Lower lobe of right lung (tissue), 2 donors: Measurements from ENCODE around the gene GJC1. TPM values are rescaled to one million over a fixed set of nuclear protein-coding genes. Genes with fewer than 3 reads are reported as not detected.
A peak's percentile ranks its signal among the peaks of the same experiment; 100 is the strongest.

Experiments
- ATAC-seq, 2 donors: fragments of 200-7000 bp; cut with Tn5 transposase; one replicate each; pipeline ENCODE4 v1.9.1; 2020 to 2022; ENCODE audit warnings: mild to moderate bottlenecking in 2 of 2, moderate library complexity in 2 of 2
- DNase-seq: peaks from one replicate; pipeline ENCODE4 v3.0.0-alpha.2; 2020
- H3K27ac ChIP-seq: fragments of 200-600 bp; one replicate; pipeline ENCODE4 v1.8.0; 2022
- H3K27me3 ChIP-seq: fragments of 200-600 bp; one replicate; pipeline ENCODE4 v1.8.0; 2022; ENCODE audit warnings: low read depth
- H3K36me3 ChIP-seq: fragments of 200-600 bp; one replicate; pipeline ENCODE4 v1.8.0; 2022; ENCODE audit warnings: mild to moderate bottlenecking
- H3K4me1 ChIP-seq: fragments of 200-600 bp; one replicate; pipeline ENCODE4 v1.8.0; 2022
- H3K4me3 ChIP-seq: fragments of 200-600 bp; one replicate; pipeline ENCODE4 v1.8.0; 2022; ENCODE audit warnings: mild to moderate bottlenecking
- H3K9me3 ChIP-seq: fragments of 200-600 bp; one replicate; pipeline ENCODE4 v1.8.0; 2022
- CTCF ChIP-seq: fragments of 200-600 bp; IDR thresholded peaks from one replicate; pipeline ENCODE4 v1.8.0; 2022; ENCODE audit warnings: antibody characterized with exemption, mild to moderate bottlenecking
- intact Hi-C: fragments of 100-400 bp; cut with DNase I; formaldehyde crosslinking; loops from one replicate; pipeline ENCODE4 v1.11.0; 2022
- total RNA-seq: library from RNA; stranded (reverse); fragmentation: NEBNext Ultra II Directional; extraction: Animal tissue kit (Norgen Biotek cat#: 25700); gene quantifications from one replicate; pipeline ENCODE4 v1.2.1, GENCODE V29; 2021
- donor health status: DM: no; HTN: yes; CAD: no; lungs with severe emphysema.

Gene GJC1
- total RNA-seq, 1 donor from 2014 or later = 18.4 TPM

- ATAC-seq (no peak), DNase-seq (no peak)
- Histone ChIP-seq H3K27me3 (no peaks in the 10 kb centered on the region), H3K4me1 (no peaks in the 10 kb centered on the region), H3K9me3 (no peaks in the 10 kb centered on the region), H3K27ac (no peak overlapping the region), H3K36me3 (peaks cover 60% of the 10 kb centered on the region), H3K4me3 (no peak overlapping the region)
- intact Hi-C loops = no loop called here
- no peak for TF ChIP-seq CTCF
These were observed 20.5 kb upstream of the GJC1 start for GRCh38 chr17:44850612-44851011.

- no peak overlapping the region for H3K4me3 ChIP-seq
- no peaks in the 10 kb centered on the region for H3K27me3 ChIP-seq
- ATAC-seq (no peak), DNase-seq (no peak)
- H3K9me3 ChIP-seq = no peaks in the 10 kb centered on the region
- H3K4me1 ChIP-seq = no peaks in the 10 kb centered on the region
- no peak overlapping the region for H3K27ac ChIP-seq
- intact Hi-C loops = no loop called here
- TF ChIP-seq CTCF = no peak
- peaks cover 54% of the 10 kb centered on the region for H3K36me3 ChIP-seq
These were observed 19.9 kb upstream of the GJC1 start for GRCh38 chr17:44850025-44850424.

- H3K27me3 ChIP-seq = no peaks in the 10 kb centered on the region
- no peak for ATAC-seq
- H3K27ac ChIP-seq = no peak overlapping the region
- no peak for DNase-seq
- no peak for TF ChIP-seq CTCF
- H3K36me3 ChIP-seq = peaks cover 44% of the 10 kb centered on the region
- H3K4me1 ChIP-seq = no peaks in the 10 kb centered on the region
- no peak overlapping the region for H3K4me3 ChIP-seq
- intact Hi-C loops = no loop called here
- no peaks in the 10 kb centered on the region for H3K9me3 ChIP-seq
These were observed 18.9 kb upstream of the GJC1 start for GRCh38 chr17:44848961-44849489.

GRCh38 chr17:44848257-44848795 is 18.2 kb upstream of the GJC1 start:
- H3K9me3 ChIP-seq = no peaks in the 10 kb centered on the region
- intact Hi-C loops = no loop called here
- no peak for ATAC-seq
- no peak for TF ChIP-seq CTCF
- no peak for DNase-seq
- no peaks in the 10 kb centered on the region for H3K4me1 ChIP-seq
- peak overlapping the region; percentile 11 for H3K4me3 ChIP-seq
- H3K27ac ChIP-seq = no peak overlapping the region
- no peaks in the 10 kb centered on the region for H3K27me3 ChIP-seq
- H3K36me3 ChIP-seq = peaks cover 37% of the 10 kb centered on the region

- Histone ChIP-seq H3K27ac (peak within 1 kb of the TSS; percentile 46), H3K4me3 (peak within 1 kb of the TSS; percentile 11), H3K4me1 (no peaks in the 10 kb centered on the region), H3K27me3 (no peaks in the 10 kb centered on the region), H3K9me3 (no peaks in the 10 kb centered on the region), H3K36me3 (peaks cover 30% of the 10 kb centered on the region)
- no peak for ATAC-seq
- no peak for TF ChIP-seq CTCF
- intact Hi-C loops = no loop called here
- no peak for DNase-seq
These were observed 17.5 kb upstream of the GJC1 start, which contains the start of gene HIGD1B for GRCh38 chr17:44847586-44847985. Gene HIGD1B, plus strand, starts transcription at chr17:44847883. Its CDS starts 270 bp downstream, at chr17:44848153.
